Activated CD4-positive, alpha-beta T cell treated with anti-CD3 and anti-CD28 coated beads for 4 hours (primary cell): ENCODE results near the gene TNFAIP6.

Experiments used
- DNase-seq, 2 donors: peaks; one replicate each; pipeline ENCODE4 v3.0.0-alpha.2; 2020

The TNFAIP6 gene

GRCh38 chr2:151423760-151424159 is 66.4 kb downstream of the TNFAIP6 start:
- DNase-seq = peak; percentile 21 to 29
